ENCODE results near the gene TRAPPC12.

GRCh38 chr2:3423492-3424170 lies 44.1 kb downstream of the TRAPPC12 start:
- TF ChIP-seq ZNF8 (CRISPR knock-in tag; IDR thresholded peaks at IDR 0.05), result no peak
- TF ChIP-seq ZC3H10 (CRISPR knock-in tag; IDR thresholded peaks at IDR 0.05), result no peak
- TF ChIP-seq ISL1 (CRISPR knock-in tag; IDR thresholded peaks at IDR 0.05), result no peak
- TF ChIP-seq TCF4 (CRISPR knock-in tag; IDR thresholded peaks at IDR 0.05; ENCODE audit: borderline replicate concordance), result no peak
- no peak for TF ChIP-seq ZFP30 (CRISPR knock-in tag; IDR thresholded peaks at IDR 0.05)
- TF ChIP-seq ZFP3 (CRISPR knock-in tag; IDR thresholded peaks at IDR 0.05), result no peak
- TF ChIP-seq, protein P1, sequence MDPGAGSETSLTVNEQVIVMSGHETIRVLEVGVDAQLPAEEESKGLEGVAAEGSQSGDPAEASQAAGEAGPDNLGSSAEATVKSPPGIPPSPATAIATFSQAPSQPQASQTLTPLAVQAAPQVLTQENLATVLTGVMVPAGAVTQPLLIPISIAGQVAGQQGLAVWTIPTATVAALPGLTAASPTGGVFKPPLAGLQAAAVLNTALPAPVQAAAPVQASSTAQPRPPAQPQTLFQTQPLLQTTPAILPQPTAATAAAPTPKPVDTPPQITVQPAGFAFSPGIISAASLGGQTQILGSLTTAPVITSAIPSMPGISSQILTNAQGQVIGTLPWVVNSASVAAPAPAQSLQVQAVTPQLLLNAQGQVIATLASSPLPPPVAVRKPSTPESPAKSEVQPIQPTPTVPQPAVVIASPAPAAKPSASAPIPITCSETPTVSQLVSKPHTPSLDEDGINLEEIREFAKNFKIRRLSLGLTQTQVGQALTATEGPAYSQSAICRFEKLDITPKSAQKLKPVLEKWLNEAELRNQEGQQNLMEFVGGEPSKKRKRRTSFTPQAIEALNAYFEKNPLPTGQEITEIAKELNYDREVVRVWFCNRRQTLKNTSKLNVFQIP (CRISPR knock-in tag; IDR thresholded peaks at IDR 0.05; ENCODE audit: borderline replicate concordance, low read depth), result no peak
- no peak for TF ChIP-seq ARNTL (CRISPR knock-in tag; IDR thresholded peaks at IDR 0.05; ENCODE audit: borderline replicate concordance, low read depth)
- no peak for TF ChIP-seq ZNF565 (CRISPR knock-in tag; conservative IDR thresholded peaks at IDR 0.05; ENCODE audit: low read depth)
- no peak for TF ChIP-seq CSDC2 (CRISPR knock-in tag; IDR thresholded peaks at IDR 0.05)
- no peak for TF ChIP-seq ESRRG (CRISPR knock-in tag; IDR thresholded peaks at IDR 0.05)
- no peak for TF ChIP-seq GLIS3 (CRISPR knock-in tag; IDR thresholded peaks at IDR 0.05)
- no peak for TF ChIP-seq RARB (CRISPR knock-in tag; IDR thresholded peaks at IDR 0.05)

Measured in SK-N-SH treated with all-trans-retinoic acid at 6 μM for 48 hours (cell line).